Inferior parietal cortex (tissue), 1 donor: Measurements from ENCODE around the gene ADGRV1.
A peak's percentile ranks its signal among the peaks of the same experiment; 100 is the strongest.

Experiments used
- DNase-seq: peaks from one replicate; pipeline ENCODE4 v3.0.0-alpha.2; 2016; ENCODE audit errors: extremely low spot score

ADGRV1 gene

GRCh38 chr5:91069364-91069763, 510.8 kb downstream of the ADGRV1 start:
- DNase-seq = no peak

GRCh38 chr5:91070761-91071550, 512.4 kb downstream of the ADGRV1 start:
- DNase-seq = no peak

- no peak for DNase-seq
Measured at GRCh38 chr5:91072881-91073280, 514.3 kb downstream of the ADGRV1 start.

GRCh38 chr5:91074615-91075014, 516.0 kb downstream of the ADGRV1 start:
- DNase-seq = no peak

- no peak for DNase-seq
Measured at GRCh38 chr5:91076138-91076537, 517.5 kb downstream of the ADGRV1 start.

GRCh38 chr5:91077623-91078022, 519.0 kb downstream of the ADGRV1 start:
- DNase-seq = no peak

- peak; percentile 42 for DNase-seq
Measured at GRCh38 chr5:91079037-91079436, 520.4 kb downstream of the ADGRV1 start.

GRCh38 chr5:91089758-91090157, 531.2 kb downstream of the ADGRV1 start:
- no peak for DNase-seq

GRCh38 chr5:91090995-91091394, 532.4 kb downstream of the ADGRV1 start:
- DNase-seq = no peak

GRCh38 chr5:91091471-91092234, 533.1 kb downstream of the ADGRV1 start:
- DNase-seq = no peak

GRCh38 chr5:91092859-91093783, 534.5 kb downstream of the ADGRV1 start:
- no peak for DNase-seq

- no peak for DNase-seq
Measured at GRCh38 chr5:91095313-91095712, 536.7 kb downstream of the ADGRV1 start.

- DNase-seq = no peak
Measured at GRCh38 chr5:91095786-91096385, 537.3 kb downstream of the ADGRV1 start.

GRCh38 chr5:91098541-91098940, 539.9 kb downstream of the ADGRV1 start:
- DNase-seq = no peak

- DNase-seq = peak; percentile 84
Measured at GRCh38 chr5:91101600-91102379, 543.2 kb downstream of the ADGRV1 start.

- DNase-seq = no peak
Measured at GRCh38 chr5:91103353-91104061, 544.9 kb downstream of the ADGRV1 start.

GRCh38 chr5:91104062-91104448, 545.5 kb downstream of the ADGRV1 start:
- no peak for DNase-seq

GRCh38 chr5:91106842-91107511, 548.4 kb downstream of the ADGRV1 start:
- DNase-seq = no peak

- no peak for DNase-seq
Measured at GRCh38 chr5:91109634-91110033, 551.0 kb downstream of the ADGRV1 start.

- DNase-seq = no peak
Measured at GRCh38 chr5:91110686-91111085, 552.1 kb downstream of the ADGRV1 start.
